GM12878 (cell line): ENCODE data around the gene HRG. TPM values are rescaled to one million over a fixed set of nuclear protein-coding genes. Genes with fewer than 3 reads are reported as not detected.
"Not testable (repeated sequence)": the region's sequence is repeated elsewhere in the genome, so short reads cannot be mapped to it uniquely, and the experiment has no call there.

ENCODE experiments used
- ATAC-seq: fragments of 200-7000 bp; cut with Tn5 transposase; 3 replicates; pipeline ENCODE4 v1.9.1; 2020; ENCODE audit warnings: mild to moderate bottlenecking, moderate library complexity
- BruUV-seq: library from RNA; stranded (reverse); fragments of 400-500 nt; replicated peaks from 2 replicates; lab custom pipeline; 2021; lab: Mats Ljungman, UMichigan
- CTCF ChIA-PET: fragments of 300-600 bp; sonication (Branson Sonifier 250); formaldehyde crosslinking; extraction: SDS; loops from one replicate; lab custom pipeline; 2021; ENCODE audit warnings: inconsistent platforms; lab: Yijun Ruan, JAX
- POLR2A ChIA-PET: fragments of 350-600 bp; formaldehyde crosslinking; extraction: SDS; loops from one replicate; lab custom pipeline; 2021; ENCODE audit warnings: inconsistent platforms; lab: Charles Lee
- RAD21 ChIA-PET: fragments of 300-600 bp; sonication (Branson Sonifier 250); formaldehyde crosslinking; loops from one replicate; lab custom pipeline; 2023; ENCODE audit warnings: antibody characterized with exemption; ENCODE audit not compliant: unreplicated experiment; lab: Charles Lee
- SMC1A ChIA-PET: fragments of 300-600 bp; sonication (Branson Sonifier 250); formaldehyde crosslinking; loops from one replicate; lab custom pipeline; 2023; ENCODE audit not compliant: unreplicated experiment, uncharacterized antibody; lab: Charles Lee
- DNase-seq: peaks from one replicate; pipeline ENCODE4 v3.0.0-alpha.2; 2011; ENCODE audit warnings: low read depth, low spot score
- FAIRE-seq: peaks from 3 replicates; lab custom pipeline; 2011; peaks lifted over from hg19 to GRCh38; lab: Jason Lieb, UNC
- H2AFZ ChIP-seq: 2 replicates; pipeline ENCODE4 v1.6.0; 2011; ENCODE audit warnings: low read depth, low read length, control low read depth; ENCODE audit not compliant: control insufficient read depth
- H3K27ac ChIP-seq: 2 replicates; pipeline ENCODE4 v1.5.1; 2011; ENCODE audit warnings: control low read depth; ENCODE audit not compliant: control insufficient read depth, insufficient read depth
- H3K27me3 ChIP-seq, 2 experiments: replicated peaks in 1 of 2; 2 replicates each; pipeline versions ENCODE4 v1.6.0 to v1.6.1; 2011; ENCODE audit warnings: low read length in 1 of 2; ENCODE audit not compliant: control insufficient read depth in 2 of 2, insufficient read depth in 2 of 2
- H3K36me3 ChIP-seq, 2 experiments: 2 replicates each; pipeline ENCODE4 v1.5.1; 2011; ENCODE audit warnings: low read length in 1 of 2; ENCODE audit not compliant: control insufficient read depth in 2 of 2, insufficient read depth in 2 of 2
- H3K4me1 ChIP-seq: 2 replicates; pipeline ENCODE4 v1.6.1; 2011; ENCODE audit warnings: mild to moderate bottlenecking, low read length, moderate library complexity, mixed read lengths; ENCODE audit not compliant: control insufficient read depth, insufficient read depth
- H3K4me2 ChIP-seq: 2 replicates; pipeline ENCODE4 v1.6.0; 2011; ENCODE audit warnings: control low read depth; ENCODE audit not compliant: control insufficient read depth, insufficient read depth
- H3K4me3 ChIP-seq: fragments of 200-600 bp; sonication (generic); 2 replicates; pipeline ENCODE4 v1.5.1; 2016
- H3K79me2 ChIP-seq: 2 replicates; pipeline ENCODE4 v1.6.0; 2011; ENCODE audit warnings: low read length; ENCODE audit not compliant: control insufficient read depth, insufficient read depth
- H3K9ac ChIP-seq: 2 replicates; pipeline ENCODE4 v1.8.0; 2011; ENCODE audit warnings: low read length, control low read depth, mixed read lengths; ENCODE audit not compliant: control insufficient read depth, insufficient read depth
- H3K9me3 ChIP-seq: replicated peaks from 3 replicates; pipeline ENCODE4 v1.5.1; 2011; ENCODE audit warnings: mild to moderate bottlenecking, low read length; ENCODE audit not compliant: control insufficient read depth, insufficient read depth
- H4K20me1 ChIP-seq: 2 replicates; pipeline ENCODE4 v1.6.0; 2011; ENCODE audit not compliant: control insufficient read depth, insufficient read depth
- ASH2L ChIP-seq: fragments of 300-600, 200-600 bp; sonication (generic); IDR thresholded peaks from 2 replicates; pipeline ENCODE4 v1.6.1; 2017; ENCODE audit warnings: low read depth, mild to moderate bottlenecking, borderline replicate concordance
- ATF2 ChIP-seq: IDR thresholded peaks from 2 replicates; pipeline ENCODE4 v1.6.1; 2012; ENCODE audit warnings: low read length, inconsistent platforms
- GATAD2B ChIP-seq: fragments of 450-650 bp; conservative IDR thresholded peaks from 2 replicates; pipeline ENCODE4 v1.6.1; 2017; ENCODE audit warnings: low read depth, mild to moderate bottlenecking, moderate library complexity
- PRDM15 ChIP-seq: fragments of 450-650 bp; formaldehyde crosslinking; IDR thresholded peaks from 2 replicates; pipeline ENCODE4 v1.4.0; 2020; ENCODE audit warnings: mild to moderate bottlenecking, moderate library complexity
- TCF12 ChIP-seq: IDR thresholded peaks from 2 replicates; pipeline ENCODE4 v1.6.1; 2011; ENCODE audit warnings: low read depth, mild to moderate bottlenecking, low read length
- ZNF384 ChIP-seq: IDR thresholded peaks from 2 replicates; pipeline ENCODE4 v1.6.1; 2012; ENCODE audit warnings: low read depth, mild to moderate bottlenecking, low read length, improper control_type of control experiment, borderline replicate concordance
- WGBS: methylation state at CpG from one replicate; pipeline ENCODE4 v1.1.6; 2016; ENCODE audit warnings: low lambda C conversion rate; ENCODE audit not compliant: insufficient replicate concordance, insufficient coverage; ENCODE audit errors: missing lambda C conversion rate; 5-methylcytosine and 5-hydroxymethylcytosine counted together
- in situ Hi-C: fragments of 300-500 bp; cut with MboI; formaldehyde crosslinking; loops from 9 replicates; pipeline ENCODE4 v1.14.3; 2018; ENCODE audit warnings: mixed read lengths
- intact Hi-C: fragments of 100-400 bp; cut with micrococcal nuclease; formaldehyde crosslinking; loops from one replicate; pipeline ENCODE4 v1.14.2; 2022; ENCODE audit not compliant: unreplicated experiment
- polyA plus RNA-seq, 11 experiments: library from polyadenylated mRNA; depleted of rRNA in 4 of 11; unstranded in 6 of 11; stranded (reverse) in 5 of 11; fragments of >200 nt; fragmentation: Nextera tagmentation in 4 of 11; fragmentation: Illumina TruSeq in 1 of 11; extraction: Ambion mirVana in 4 of 11; extraction: Trizol in 1 of 11; gene quantifications; 1 replicate in 1 of 11; 2 replicates in 10 of 11; pipeline versions ENCODE4 v1.2.1 to v1.2.3, GENCODE V29; 2011 to 2016; ENCODE audit warnings: inconsistent platforms in 2 of 11, missing spikeins in 2 of 11, low read depth in 1 of 11
- total RNA-seq, 4 experiments: library from RNA; depleted of rRNA in 3 of 4; stranded (reverse); fragments of >200 nt in 3 of 4; fragmentation: Illumina TruSeq in 1 of 4; extraction: Trizol in 1 of 4; gene quantifications; 2 replicates each; pipeline versions ENCODE4 v1.2.1 to v1.2.3, GENCODE V29; 2013 to 2021

The HRG gene
- total and polyA plus RNA-seq, 10 of the 15 experiments (the other 5 are each of a cell fraction or from before 2014, with no cell fraction given): 0.21 TPM; not detected in 9

GRCh38 chr3:186683979-186684378 lies 18.2 kb downstream of the HRG start:
- Histone ChIP-seq H3K27ac (no peak overlapping the region), H3K4me3 (no peak overlapping the region), H3K36me3 (no peaks in the 10 kb centered on the region), H3K4me2 (no peak overlapping the region), H3K27me3 (peaks cover 0 to 2% of the 10 kb centered on the region in 2 experiments; a peak in 1 of 4 replicates), H3K9me3 (no peaks in the 10 kb centered on the region; the same call in 2 of the 3 replicates), H3K9ac (no peak overlapping the region), H3K4me1 (no peaks in the 10 kb centered on the region), H2AFZ (no peak overlapping the region), H3K79me2 (no peaks in the 10 kb centered on the region), H4K20me1 (no peaks in the 10 kb centered on the region)
- FAIRE-seq (no peak), DNase-seq (no peak), ATAC-seq (no peak)
- ChIA-PET RAD21 (no interaction called here), CTCF (no interaction called here), POLR2A (no interaction called here), SMC1A (no interaction called here)
- in situ Hi-C loops (no loop called here), intact Hi-C loops (no loop called here)
- WGBS: 21% methylated on average over 3 of the region's 3 CpGs
- TF ChIP-seq GATAD2B (no peak), ASH2L (no peak), PRDM15 (CRISPR knock-in tag) (no peak), ZNF384 (no peak), TCF12 (no peak), ATF2 (no peak)
- BruUV-seq: no TSS peak

- intact Hi-C loops, H3K4me3 ChIP-seq, H3K9ac ChIP-seq, H3K4me2 ChIP-seq, H3K79me2 ChIP-seq, POLR2A ChIA-PET, H3K27ac ChIP-seq, RAD21 ChIA-PET, FAIRE-seq, BruUV-seq, CTCF ChIA-PET, H3K36me3 ChIP-seq, ATAC-seq, H4K20me1 ChIP-seq, DNase-seq, H3K27me3 ChIP-seq, H3K4me1 ChIP-seq, H3K9me3 ChIP-seq, in situ Hi-C loops, H2AFZ ChIP-seq: not testable (repeated sequence)
- SMC1A ChIA-PET: interaction anchor here (0.7 kb wide), 1 partner anchor 874 kb away, joined by 4 read pairs; no protein-coding TSS in a partner anchor
- WGBS: 46% methylated on average over 2 of the region's 2 CpGs
Measured at GRCh38 chr3:186686475-186686874, 20.7 kb downstream of the HRG start.
